Heart right ventricle (tissue), 16 donors: ENCODE measurements around the gene SRGAP3. TPM values are rescaled to one million over a fixed set of nuclear protein-coding genes. Genes with fewer than 3 reads are reported as not detected.
A peak's percentile ranks its signal among the peaks of the same experiment; 100 is the strongest.
"Not testable (repeated sequence)": the region's sequence is repeated elsewhere in the genome, so short reads cannot be mapped to it uniquely, and the experiment has no call there.

Source experiments
- ATAC-seq, 8 donors: fragments of 200-7000 bp; cut with Tn5 transposase; one replicate each; pipeline ENCODE4 v1.9.1; 2020; ENCODE audit warnings: mild to moderate bottlenecking in 8 of 8, moderate library complexity in 8 of 8, moderate number of reproducible peaks in 1 of 8
- DNase-seq, 2 donors: peaks; one replicate each; pipeline ENCODE4 v3.0.0-alpha.2; 2020
- H3K27ac ChIP-seq, 10 donors: fragments of 200-600 bp; sonication (generic) in 2 of 10; one replicate each; pipeline versions ENCODE4 v1.5.0 to v1.8.0; 2020 to 2022; ENCODE audit warnings: mild to moderate bottlenecking in 3 of 10
- H3K27me3 ChIP-seq, 7 donors: fragments of 200-600 bp; one replicate each; pipeline ENCODE4 v1.8.0; 2021 to 2022; ENCODE audit warnings: mild to moderate bottlenecking in 2 of 7
- H3K36me3 ChIP-seq, 9 donors: fragments of 200-600 bp; sonication (generic) in 1 of 9; one replicate each; pipeline versions ENCODE4 v1.5.0 to v1.8.0; 2020 to 2022; ENCODE audit warnings: mild to moderate bottlenecking in 2 of 9
- H3K4me1 ChIP-seq, 9 donors: fragments of 200-600 bp; sonication (generic) in 1 of 9; one replicate each; pipeline versions ENCODE4 v1.5.0 to v1.8.0; 2020 to 2022; ENCODE audit warnings: mild to moderate bottlenecking in 4 of 9
- H3K4me3 ChIP-seq, 10 donors: fragments of 200-600 bp; sonication (generic) in 2 of 10; one replicate each; pipeline versions ENCODE4 v1.5.0 to v1.8.0; 2020 to 2022; ENCODE audit warnings: mild to moderate bottlenecking in 7 of 10, moderate library complexity in 2 of 10
- H3K9me3 ChIP-seq, 11 donors: fragments of 200-600 bp in 10 of 11; sonication (generic) in 2 of 11; one replicate each; pipeline versions ENCODE4 v1.5.0 to v1.8.0; 2013 to 2022; ENCODE audit warnings: mild to moderate bottlenecking in 2 of 11, control low read depth in 1 of 11, moderate library complexity in 1 of 11
- WGBS, 2 donors: extraction: QIAGEN DNeasy Blood & Tissue Kit; methylation state at CpG; one replicate each; pipeline ENCODE4 v1.1.7; 2013; ENCODE audit warnings: inconsistent platforms in 1 of 2; 5-methylcytosine and 5-hydroxymethylcytosine counted together
- intact Hi-C, 10 donors: fragments of 100-400 bp; cut with DNase I; formaldehyde crosslinking; loops; one replicate each; pipeline versions ENCODE4 v1.11.1 to v1.14.2; 2022
- long read RNA-seq, 3 donors: library from polyadenylated mRNA; unstranded; transcript quantifications; one replicate each; pipeline ENCODE4 v2.0.0, GENCODE V29; 2020 to 2021
- polyA plus RNA-seq, 2 donors: library from polyadenylated mRNA; stranded (reverse); fragments of 200-250 nt; gene quantifications; one replicate each; pipeline ENCODE4 v1.2.3, GENCODE V29; 2013
- total RNA-seq, 10 donors: library from RNA; stranded (reverse); fragmentation: NEBNext Ultra II Directional in 3 of 10; extraction: Animal tissue kit (Norgen Biotek cat#: 25700) in 3 of 10; gene quantifications; one replicate each; pipeline versions ENCODE4 v1.2.1 to v1.2.4, GENCODE V29; 2021 to 2023
- TF ChIP-seq, protein P1 (sequence below), 9 donors: fragments of 200-600 bp; sonication (generic) in 2 of 9; IDR thresholded peaks; one replicate each; pipeline versions ENCODE4 v1.5.0 to v1.8.0; 2021 to 2022; ENCODE audit warnings: antibody characterized with exemption in 9 of 9, mild to moderate bottlenecking in 5 of 9, moderate library complexity in 1 of 9
- donor health status: Arrhythmogenic right ventricular cardiomyopathy.
- donor health status: ischemic (EF 13 %, LVEDD 7.1; RV severe dilation, severe dysfunction).
- donor health status: healthy with polysubstance abuse.
- donor health status: DM: no; HTN: yes; CAD: no.
- donor health status: DM: no; HTN: no; CAD: no.
- donor health status: ischemic (EF 25% LVEDD 6.9; RV normal size, moderate dysfunction).
- donor health status: ischemic (EF 25% LVEDD 5.7; RV mildly dilated, moderate dysfunction).
- donor health status: healthy.
- donor health status: DM: yes; HTN: yes; CAD: no.
- donor health status: Ischemic cardiomyopathy.
- donor health status: ischemic (EF 35%, LVEDD 5.7; RV mildly dilated, moderate dysfunction).
- donor health status: nonischemic (EF 11% LVEDD 7.7; RV severe dilation, severe dysfunction).
- donor health status: DM: yes; HTN: yes; CAD: no.
- donor health status: PGD.
- donor health status: ischemic (EF 29% LVEDD 5.4; RV normal size, mild dysfunction).
- donor health status: nonischemic (EF 23%, LVEDD 6.1; RV moderate dilation, normal function).

SRGAP3 gene
- total RNA-seq (10 to 100 TPM in 7 of 10 donors, 1 to 10 TPM in 3; 2.4 to 16.1 (median 12.1) TPM), polyA plus RNA-seq (1 to 10 TPM in 1 of 2 donors, under 1 TPM in 1; 0.67 to 4.8 TPM)
- long read RNA-seq, donor 1, partial matches to known transcripts = 1 of 2 reads
- long read RNA-seq, donor 1, other reads (novel, unspliced or antisense) = 1 of 2 reads
- long read RNA-seq, donor 2, partial matches to known transcripts = 3 of 6 reads
- long read RNA-seq, donor 2, other reads (novel, unspliced or antisense) = 3 of 6 reads
- long read RNA-seq, donor 3, partial matches to known transcripts = 3 of 6 reads
- long read RNA-seq, donor 3, other reads (novel, unspliced or antisense) = 3 of 6 reads

GRCh38 chr3:9249273-9250192 lies at the start of gene SRGAP3:
TSS of gene SRGAP3 (minus strand) at chr3:9249646. CDS start at chr3:9248951, 695 bp downstream.
- WGBS, 2 donors = 5 to 6% methylated on average over 28 of the region's 28 CpGs
- Histone ChIP-seq H3K27ac (peak within 1 kb of the TSS; percentile 13 to 84 (median 65)), H3K36me3 (no peaks in the 10 kb centered on the region), H3K4me3 (peak within 1 kb of the TSS; percentile 31 to 62 (median 58)), H3K4me1 (peaks cover 2 to 40% (median 20%) of the 10 kb centered on the region in 9 donors), H3K27me3 (peaks cover 0 to 3% (median 0%) of the 10 kb centered on the region in 7 donors), H3K9me3 (no peaks in the 10 kb centered on the region)
- TF ChIP-seq, protein P1, sequence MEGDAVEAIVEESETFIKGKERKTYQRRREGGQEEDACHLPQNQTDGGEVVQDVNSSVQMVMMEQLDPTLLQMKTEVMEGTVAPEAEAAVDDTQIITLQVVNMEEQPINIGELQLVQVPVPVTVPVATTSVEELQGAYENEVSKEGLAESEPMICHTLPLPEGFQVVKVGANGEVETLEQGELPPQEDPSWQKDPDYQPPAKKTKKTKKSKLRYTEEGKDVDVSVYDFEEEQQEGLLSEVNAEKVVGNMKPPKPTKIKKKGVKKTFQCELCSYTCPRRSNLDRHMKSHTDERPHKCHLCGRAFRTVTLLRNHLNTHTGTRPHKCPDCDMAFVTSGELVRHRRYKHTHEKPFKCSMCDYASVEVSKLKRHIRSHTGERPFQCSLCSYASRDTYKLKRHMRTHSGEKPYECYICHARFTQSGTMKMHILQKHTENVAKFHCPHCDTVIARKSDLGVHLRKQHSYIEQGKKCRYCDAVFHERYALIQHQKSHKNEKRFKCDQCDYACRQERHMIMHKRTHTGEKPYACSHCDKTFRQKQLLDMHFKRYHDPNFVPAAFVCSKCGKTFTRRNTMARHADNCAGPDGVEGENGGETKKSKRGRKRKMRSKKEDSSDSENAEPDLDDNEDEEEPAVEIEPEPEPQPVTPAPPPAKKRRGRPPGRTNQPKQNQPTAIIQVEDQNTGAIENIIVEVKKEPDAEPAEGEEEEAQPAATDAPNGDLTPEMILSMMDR (IDR thresholded peaks at IDR 0.05) = peak in 7 of 9 donors; percentile 8 to 50 (median 45)
- intact Hi-C loops = loop anchor here in 3 of 10 donors (5.0 to 10.0 kb wide), 3 partner anchors 67 to 115 kb away; no protein-coding TSS in a partner anchor
- ATAC-seq = peak; percentile 93 to 97 (median 95)
- DNase-seq = peak; percentile 69 to 92

GRCh38 chr3:9298236-9298635 lies 48.8 kb upstream of the SRGAP3 start:
- H3K27ac ChIP-seq = no peak overlapping the region
- DNase-seq (no peak), ATAC-seq (no peak)
- TF ChIP-seq, protein P1 (IDR thresholded peaks at IDR 0.05) = no peak
- H3K36me3 ChIP-seq = no peaks in the 10 kb centered on the region
- H3K4me1 ChIP-seq = peaks cover 0 to 9% (median 5%) of the 10 kb centered on the region in 9 donors
- H3K9me3 ChIP-seq = no peaks in the 10 kb centered on the region
- intact Hi-C loops = loop anchor here in 1 of 10 donors (5.0 to 10.0 kb wide), 2 partner anchors 223 to 311 kb away; no protein-coding TSS in a partner anchor
- H3K27me3 ChIP-seq = peaks cover 0 to 6% (median 0%) of the 10 kb centered on the region in 7 donors
- no peak overlapping the region for H3K4me3 ChIP-seq

- TF ChIP-seq, protein P1 (IDR thresholded peaks at IDR 0.05) = no peak
- no peak overlapping the region for H3K4me3 ChIP-seq
- intact Hi-C loops = loop anchor here in 1 of 10 donors (5.0 to 10.0 kb wide), 2 partner anchors 221 to 309 kb away; no protein-coding TSS in a partner anchor
- WGBS, 2 donors = 96 to 97% methylated on average over 1 of the region's 1 CpG
- H3K4me1 ChIP-seq = no peaks in the 10 kb centered on the region
- peaks cover 0 to 8% (median 0%) of the 10 kb centered on the region in 7 donors for H3K27me3 ChIP-seq
- no peaks in the 10 kb centered on the region for H3K36me3 ChIP-seq
- no peak overlapping the region for H3K27ac ChIP-seq
- DNase-seq (no peak), ATAC-seq (no peak)
- no peaks in the 10 kb centered on the region for H3K9me3 ChIP-seq
These were observed 46.8 kb upstream of the SRGAP3 start for GRCh38 chr3:9296241-9296640.

GRCh38 chr3:9295007-9295406 lies 45.6 kb upstream of the SRGAP3 start:
- no peaks in the 10 kb centered on the region for H3K9me3 ChIP-seq
- ATAC-seq (no peak), DNase-seq (no peak)
- peaks cover 0 to 8% (median 0%) of the 10 kb centered on the region in 7 donors for H3K27me3 ChIP-seq
- no peak overlapping the region for H3K27ac ChIP-seq
- no peaks in the 10 kb centered on the region for H3K4me1 ChIP-seq
- intact Hi-C loops = loop anchor here in 1 of 10 donors (5.0 to 10.0 kb wide), 2 partner anchors 220 to 308 kb away; no protein-coding TSS in a partner anchor
- H3K36me3 ChIP-seq = no peaks in the 10 kb centered on the region
- TF ChIP-seq, protein P1 (IDR thresholded peaks at IDR 0.05) = no peak
- no peak overlapping the region for H3K4me3 ChIP-seq

- H3K36me3 ChIP-seq, H3K4me1 ChIP-seq, H3K4me3 ChIP-seq, H3K9me3 ChIP-seq, H3K27ac ChIP-seq, DNase-seq, H3K27me3 ChIP-seq, ATAC-seq: not testable (repeated sequence)
- intact Hi-C loops = loop anchor here in 1 of 10 donors (10.0 kb wide), 1 partner anchor 219 kb away; no protein-coding TSS in a partner anchor
- WGBS, 2 donors = 90 to 93% methylated on average over 2 of the region's 2 CpGs
These were observed 44.5 kb upstream of the SRGAP3 start for GRCh38 chr3:9293953-9294352.
